ENCODE data around the gene EEF1A2.

- TF ChIP-seq POLR2AphosphoS5 (IDR thresholded peaks at IDR 0.05; ENCODE audit: low read depth, low read length) (no peak), TAF1 (IDR thresholded peaks at IDR 0.05; ENCODE audit: borderline replicate concordance, insufficient read depth, low read length) (no peak), FOXP2 (optimal IDR thresholded peaks at IDR 0.05; ENCODE audit: borderline replicate concordance, extremely low read depth, extremely low read length, insufficient read depth) (no peak), SIN3A (IDR thresholded peaks at IDR 0.05; ENCODE audit: borderline replicate concordance, insufficient read depth, low read length) (no peak)
- TF ChIP-seq, protein P1, sequence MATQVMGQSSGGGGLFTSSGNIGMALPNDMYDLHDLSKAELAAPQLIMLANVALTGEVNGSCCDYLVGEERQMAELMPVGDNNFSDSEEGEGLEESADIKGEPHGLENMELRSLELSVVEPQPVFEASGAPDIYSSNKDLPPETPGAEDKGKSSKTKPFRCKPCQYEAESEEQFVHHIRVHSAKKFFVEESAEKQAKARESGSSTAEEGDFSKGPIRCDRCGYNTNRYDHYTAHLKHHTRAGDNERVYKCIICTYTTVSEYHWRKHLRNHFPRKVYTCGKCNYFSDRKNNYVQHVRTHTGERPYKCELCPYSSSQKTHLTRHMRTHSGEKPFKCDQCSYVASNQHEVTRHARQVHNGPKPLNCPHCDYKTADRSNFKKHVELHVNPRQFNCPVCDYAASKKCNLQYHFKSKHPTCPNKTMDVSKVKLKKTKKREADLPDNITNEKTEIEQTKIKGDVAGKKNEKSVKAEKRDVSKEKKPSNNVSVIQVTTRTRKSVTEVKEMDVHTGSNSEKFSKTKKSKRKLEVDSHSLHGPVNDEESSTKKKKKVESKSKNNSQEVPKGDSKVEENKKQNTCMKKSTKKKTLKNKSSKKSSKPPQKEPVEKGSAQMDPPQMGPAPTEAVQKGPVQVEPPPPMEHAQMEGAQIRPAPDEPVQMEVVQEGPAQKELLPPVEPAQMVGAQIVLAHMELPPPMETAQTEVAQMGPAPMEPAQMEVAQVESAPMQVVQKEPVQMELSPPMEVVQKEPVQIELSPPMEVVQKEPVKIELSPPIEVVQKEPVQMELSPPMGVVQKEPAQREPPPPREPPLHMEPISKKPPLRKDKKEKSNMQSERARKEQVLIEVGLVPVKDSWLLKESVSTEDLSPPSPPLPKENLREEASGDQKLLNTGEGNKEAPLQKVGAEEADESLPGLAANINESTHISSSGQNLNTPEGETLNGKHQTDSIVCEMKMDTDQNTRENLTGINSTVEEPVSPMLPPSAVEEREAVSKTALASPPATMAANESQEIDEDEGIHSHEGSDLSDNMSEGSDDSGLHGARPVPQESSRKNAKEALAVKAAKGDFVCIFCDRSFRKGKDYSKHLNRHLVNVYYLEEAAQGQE (IDR thresholded peaks at IDR 0.05; ENCODE audit: insufficient read depth in 1 of 2, low read depth in 2 of 2, low read length in 2 of 2), result no peak
These were observed 50.9 kb downstream of the EEF1A2 start for GRCh38 chr20:63448031-63448430.
